Right lobe of liver (tissue), 4 donors: ENCODE results near the gene NTN1.

ENCODE experiments used
- POLR2A ChIP-seq: fragments of 450-650 bp; IDR thresholded peaks from one replicate; pipeline ENCODE4 v1.6.1; 2017; ENCODE audit warnings: antibody characterized with exemption, mild to moderate bottlenecking
- TF ChIP-seq, protein P1 (sequence below), 4 donors: fragments of 200-600 bp in 3 of 4; fragments of 450-650 bp in 1 of 4; IDR thresholded peaks; one replicate each; pipeline versions ENCODE4 v1.5.1 to v1.8.0; 2016 to 2022; ENCODE audit warnings: antibody characterized with exemption in 4 of 4, mild to moderate bottlenecking in 2 of 4
- donor health status: DM: no; HTN: no; CAD: no.
- donor health status: DM: no; HTN: no; CAD: no.
- donor health status: DM: no; HTN: yes; CAD: no.

DNA sequence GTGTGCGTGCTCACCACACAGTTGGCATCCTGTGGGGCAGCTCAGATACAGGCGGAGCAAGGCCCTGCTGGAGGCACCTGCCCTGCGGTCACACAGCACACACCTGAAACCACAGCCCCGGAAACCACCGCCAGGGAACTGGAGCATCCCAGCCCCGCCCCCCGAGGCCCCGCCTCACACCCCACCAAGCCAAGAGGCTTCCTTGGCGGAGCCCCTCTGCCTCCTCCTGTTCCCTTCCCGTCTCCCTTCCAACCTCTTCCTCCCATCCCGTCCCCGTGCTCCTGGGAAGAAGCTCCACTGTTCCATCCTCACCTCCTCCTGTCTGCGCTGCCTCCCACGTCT lies 205.5 kb downstream of the NTN1 start:
- TF ChIP-seq, protein P1, sequence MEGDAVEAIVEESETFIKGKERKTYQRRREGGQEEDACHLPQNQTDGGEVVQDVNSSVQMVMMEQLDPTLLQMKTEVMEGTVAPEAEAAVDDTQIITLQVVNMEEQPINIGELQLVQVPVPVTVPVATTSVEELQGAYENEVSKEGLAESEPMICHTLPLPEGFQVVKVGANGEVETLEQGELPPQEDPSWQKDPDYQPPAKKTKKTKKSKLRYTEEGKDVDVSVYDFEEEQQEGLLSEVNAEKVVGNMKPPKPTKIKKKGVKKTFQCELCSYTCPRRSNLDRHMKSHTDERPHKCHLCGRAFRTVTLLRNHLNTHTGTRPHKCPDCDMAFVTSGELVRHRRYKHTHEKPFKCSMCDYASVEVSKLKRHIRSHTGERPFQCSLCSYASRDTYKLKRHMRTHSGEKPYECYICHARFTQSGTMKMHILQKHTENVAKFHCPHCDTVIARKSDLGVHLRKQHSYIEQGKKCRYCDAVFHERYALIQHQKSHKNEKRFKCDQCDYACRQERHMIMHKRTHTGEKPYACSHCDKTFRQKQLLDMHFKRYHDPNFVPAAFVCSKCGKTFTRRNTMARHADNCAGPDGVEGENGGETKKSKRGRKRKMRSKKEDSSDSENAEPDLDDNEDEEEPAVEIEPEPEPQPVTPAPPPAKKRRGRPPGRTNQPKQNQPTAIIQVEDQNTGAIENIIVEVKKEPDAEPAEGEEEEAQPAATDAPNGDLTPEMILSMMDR (IDR thresholded peaks at IDR 0.05), result no peak
- no peak for TF ChIP-seq POLR2A
